ENCODE results near the gene DIP2C. TPM values are rescaled to one million over a fixed set of nuclear protein-coding genes. Genes with fewer than 3 reads are reported as not detected.

Gene DIP2C
- polyA plus RNA-seq, 1 of the 3 experiments (the other 2 are of a cell fraction): 8.7 TPM

- Histone ChIP-seq H3F3A (replicated peaks; ENCODE audit: insufficient read depth) (no peaks in the 10 kb centered on the region), H3K9me2 (no peaks in the 10 kb centered on the region), H3K4me2 (no peak overlapping the region), H3K27ac (ENCODE audit: low read depth in 2 of 2, low read length in 1 of 2) (no peak overlapping the region), H3K4me1 (ENCODE audit: control insufficient read depth in 1 of 2, insufficient read depth in 2 of 2, low read depth in 1 of 2, low read length in 1 of 2) (peaks cover 0 to 15% of the 10 kb centered on the region in 2 experiments; a peak in 2 of 4 replicates), H3K9me3 (no peaks in the 10 kb centered on the region), H3K4me3 (ENCODE audit: low read depth in 2 of 2, low read length in 1 of 2) (no peak overlapping the region), H3K9ac (no peak overlapping the region), H4K20me1 (ENCODE audit: insufficient read depth) (peaks cover 87% of the 10 kb centered on the region), H3K79me2 (ENCODE audit: insufficient read depth) (peaks cover 77% of the 10 kb centered on the region), H3K27me3 (ENCODE audit: insufficient read depth) (no peaks in the 10 kb centered on the region), H3K36me3 (replicated peaks in 1 of 2; ENCODE audit: control insufficient read depth in 1 of 2, insufficient read depth in 2 of 2, low read length in 1 of 2) (no peaks in the 10 kb centered on the region), H2AFZ (ENCODE audit: low read depth) (no peak overlapping the region)
- DNase-seq: no peak
- POLR2A ChIA-PET: no interaction called here
- TF ChIP-seq REST (IDR thresholded peaks at IDR 0.05; ENCODE audit: low read depth, low read length) (no peak), RFX5 (IDR thresholded peaks at IDR 0.05; ENCODE audit: low read length) (no peak), YY1 (IDR thresholded peaks at IDR 0.05; ENCODE audit: low read depth) (no peak), ELF1 (IDR thresholded peaks at IDR 0.05) (no peak), MEF2A (IDR thresholded peaks at IDR 0.05; ENCODE audit: borderline replicate concordance, low read depth) (no peak), JUND (IDR thresholded peaks at IDR 0.05) (no peak), PBX3 (IDR thresholded peaks at IDR 0.05) (no peak), RXRA (IDR thresholded peaks at IDR 0.05; ENCODE audit: borderline replicate concordance, low read depth) (no peak), POLR2AphosphoS5 (IDR thresholded peaks at IDR 0.05; ENCODE audit: low read depth, low read length) (no peak), TAF1 (IDR thresholded peaks at IDR 0.05; ENCODE audit: borderline replicate concordance, low read depth, low read length) (no peak), GATA2 (CRISPR knock-in tag; IDR thresholded peaks at IDR 0.05) (no peak), GABPA (IDR thresholded peaks at IDR 0.05; ENCODE audit: low read depth) (no peak), CTCF (IDR thresholded peaks at IDR 0.05) (no peak), NFIC (IDR thresholded peaks at IDR 0.05; ENCODE audit: borderline replicate concordance) (no peak), EZH2phosphoT487 (IDR thresholded peaks at IDR 0.05; ENCODE audit: borderline replicate concordance, low read depth) (no peak), FOXM1 (IDR thresholded peaks at IDR 0.05; ENCODE audit: low read depth) (no peak), TEAD4 (IDR thresholded peaks at IDR 0.05; ENCODE audit: borderline replicate concordance, insufficient read depth) (no peak), TCF12 (IDR thresholded peaks at IDR 0.05) (no peak), MXI1 (IDR thresholded peaks at IDR 0.05; ENCODE audit: low read depth, low read length) (no peak)
- TF ChIP-seq, protein P1, sequence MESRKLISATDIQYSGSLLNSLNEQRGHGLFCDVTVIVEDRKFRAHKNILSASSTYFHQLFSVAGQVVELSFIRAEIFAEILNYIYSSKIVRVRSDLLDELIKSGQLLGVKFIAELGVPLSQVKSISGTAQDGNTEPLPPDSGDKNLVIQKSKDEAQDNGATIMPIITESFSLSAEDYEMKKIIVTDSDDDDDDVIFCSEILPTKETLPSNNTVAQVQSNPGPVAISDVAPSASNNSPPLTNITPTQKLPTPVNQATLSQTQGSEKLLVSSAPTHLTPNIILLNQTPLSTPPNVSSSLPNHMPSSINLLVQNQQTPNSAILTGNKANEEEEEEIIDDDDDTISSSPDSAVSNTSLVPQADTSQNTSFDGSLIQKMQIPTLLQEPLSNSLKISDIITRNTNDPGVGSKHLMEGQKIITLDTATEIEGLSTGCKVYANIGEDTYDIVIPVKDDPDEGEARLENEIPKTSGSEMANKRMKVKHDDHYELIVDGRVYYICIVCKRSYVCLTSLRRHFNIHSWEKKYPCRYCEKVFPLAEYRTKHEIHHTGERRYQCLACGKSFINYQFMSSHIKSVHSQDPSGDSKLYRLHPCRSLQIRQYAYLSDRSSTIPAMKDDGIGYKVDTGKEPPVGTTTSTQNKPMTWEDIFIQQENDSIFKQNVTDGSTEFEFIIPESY (IDR thresholded peaks at IDR 0.05; ENCODE audit: borderline replicate concordance, low read depth): no peak
- CTCF ChIA-PET: no interaction called here
- WGBS (ENCODE audit: low lambda C conversion rate): 94% methylated on average over 25 of the region's 25 CpGs
These were observed 53.3 kb downstream of the DIP2C start for GRCh38 chr10:636016-636730.
